SK-N-DZ (cell line): Measurements from ENCODE around the gene CXorf49. TPM values are rescaled to one million over a fixed set of nuclear protein-coding genes. Genes with fewer than 3 reads are reported as not detected.
"Not testable (repeated sequence)": the region's sequence is repeated elsewhere in the genome, so short reads cannot be mapped to it uniquely, and the experiment has no call there.

Experiments
- DNase-seq: peaks from one replicate; pipeline ENCODE4 v3.0.0-alpha.2; 2015; ENCODE audit warnings: low spot score
- polyA plus RNA-seq, 2 experiments: library from polyadenylated mRNA; depleted of rRNA; stranded (reverse); fragments of >200 nt; gene quantifications; 2 replicates each; pipeline ENCODE4 v1.2.3, GENCODE V29; 2014

Gene CXorf49
- polyA plus RNA-seq (2014; cell fraction: cytosol; rRNA removed) = not detected in 2 replicates
- polyA plus RNA-seq (2014; cell fraction: nucleus; rRNA removed) = not detected in 2 replicates

- not testable (repeated sequence) for DNase-seq
Measured at GRCh38 chrX:71718185-71718584, at the start of gene CXorf49. Gene CXorf49 (minus strand): TSS chrX:71718285. CDS start chrX:71718151, 134 bp downstream.

DNA sequence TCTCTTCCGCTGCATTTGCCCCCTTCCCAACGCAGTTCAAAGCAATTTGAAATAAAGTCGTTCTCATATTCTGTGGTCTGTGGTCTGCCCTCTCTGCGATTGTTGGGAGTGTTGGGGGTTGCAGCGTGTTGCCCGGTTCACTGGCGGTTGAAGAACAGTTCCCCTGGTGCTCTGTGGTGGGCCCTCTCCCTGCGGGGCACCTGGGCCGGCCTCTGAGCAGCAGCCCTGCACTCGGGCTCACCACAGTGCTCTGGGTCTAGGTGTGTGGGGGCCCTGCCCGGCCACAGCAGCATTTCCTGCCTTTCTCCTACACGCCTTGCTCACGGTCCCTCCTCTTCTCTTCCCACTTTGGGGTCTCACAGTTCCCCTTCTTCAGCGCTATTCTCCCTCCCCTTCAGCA is 49.0 kb upstream of the CXorf49 start:
- not testable (repeated sequence) for DNase-seq

- DNase-seq = not testable (repeated sequence)
Measured at GRCh38 chrX:71765613-71766012, 47.5 kb upstream of the CXorf49 start.

- not testable (repeated sequence) for DNase-seq
Measured at GRCh38 chrX:71764832-71765231, 46.7 kb upstream of the CXorf49 start.

DNA sequence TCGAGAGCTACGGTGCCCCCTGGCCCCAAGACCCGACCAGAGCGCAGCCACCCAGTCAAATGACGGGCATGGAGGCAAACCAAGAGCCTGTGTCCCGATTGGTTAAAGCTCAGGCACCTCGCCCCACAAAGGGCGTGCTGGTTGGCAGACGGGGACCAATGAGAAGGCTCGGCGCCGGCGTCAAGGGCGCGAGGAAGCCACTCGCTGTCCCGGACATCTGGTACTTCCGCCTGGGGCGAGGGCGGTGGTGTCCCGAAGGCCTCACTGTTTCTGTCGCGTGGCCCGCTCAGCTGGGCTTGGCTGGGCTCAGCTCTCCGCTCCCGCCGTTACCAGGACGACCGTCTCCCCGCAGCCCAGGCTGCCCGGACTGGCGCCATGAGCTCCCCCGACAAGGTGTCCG is 45.0 kb upstream of the CXorf49 start, which contains the start of gene CXorf49B:
Gene CXorf49B (plus strand): TSS at position 301 of the 400 bp plus-strand sequence. CDS start 75 bp downstream, at position 376.
- DNase-seq = not testable (repeated sequence)

DNA sequence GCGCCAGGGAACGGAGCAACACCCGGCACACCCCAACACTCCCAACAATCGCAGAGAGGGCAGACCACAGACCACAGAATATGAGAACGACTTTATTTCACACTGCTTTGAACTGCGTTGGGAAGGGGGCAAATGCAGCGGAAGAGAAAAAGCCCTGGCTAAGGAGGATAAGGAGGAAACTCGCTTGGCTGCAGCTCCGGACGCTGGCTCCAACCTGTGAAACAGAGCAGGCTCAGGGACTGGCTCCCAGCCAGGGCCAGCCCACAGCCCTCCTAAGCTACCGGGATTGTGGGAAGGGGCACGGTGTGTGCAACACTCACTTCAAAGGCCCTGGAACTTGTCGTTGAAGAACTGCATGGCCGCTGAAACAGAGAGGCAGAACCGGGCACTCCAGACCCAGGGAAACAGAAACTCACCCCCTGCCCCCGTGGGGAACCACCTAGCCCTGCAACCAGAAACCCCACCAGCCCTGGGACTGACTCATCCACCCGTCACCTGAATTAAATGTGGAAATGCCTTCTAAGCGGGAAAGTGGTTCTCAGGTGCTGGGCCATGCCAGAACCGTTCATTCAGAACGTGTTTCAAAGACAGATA is 42.7 kb upstream of the CXorf49 start:
- DNase-seq = not testable (repeated sequence)

- DNase-seq = not testable (repeated sequence)
Measured at GRCh38 chrX:71720289-71720886, 2.3 kb upstream of the CXorf49 start.

- not testable (repeated sequence) for DNase-seq
Measured at GRCh38 chrX:71719195-71719594, 1.1 kb upstream of the CXorf49 start.

DNA sequence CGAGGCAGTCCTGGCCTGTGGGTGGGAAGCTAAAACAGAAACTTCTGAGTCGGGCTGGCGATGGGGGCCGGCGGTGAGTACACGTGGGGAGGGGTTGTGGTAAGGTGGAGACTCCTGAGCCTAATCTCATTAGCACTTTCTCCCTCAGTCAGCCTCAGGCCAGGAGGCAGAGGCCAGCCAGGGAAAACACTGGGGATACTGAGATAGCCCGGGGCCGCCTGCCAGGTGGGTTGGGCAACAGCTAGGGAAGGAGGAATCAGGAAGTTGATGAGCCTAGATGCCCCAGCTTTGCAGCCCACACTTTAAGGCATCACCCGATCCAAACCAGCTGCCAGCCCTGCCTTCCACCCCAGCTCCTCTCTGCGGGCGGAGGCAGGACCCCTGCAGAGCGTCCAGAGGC is 1.8 kb downstream of the CXorf49 start:
- not testable (repeated sequence) for DNase-seq

GRCh38 chrX:71715551-71715950 is 2.5 kb downstream of the CXorf49 start:
- not testable (repeated sequence) for DNase-seq

DNA sequence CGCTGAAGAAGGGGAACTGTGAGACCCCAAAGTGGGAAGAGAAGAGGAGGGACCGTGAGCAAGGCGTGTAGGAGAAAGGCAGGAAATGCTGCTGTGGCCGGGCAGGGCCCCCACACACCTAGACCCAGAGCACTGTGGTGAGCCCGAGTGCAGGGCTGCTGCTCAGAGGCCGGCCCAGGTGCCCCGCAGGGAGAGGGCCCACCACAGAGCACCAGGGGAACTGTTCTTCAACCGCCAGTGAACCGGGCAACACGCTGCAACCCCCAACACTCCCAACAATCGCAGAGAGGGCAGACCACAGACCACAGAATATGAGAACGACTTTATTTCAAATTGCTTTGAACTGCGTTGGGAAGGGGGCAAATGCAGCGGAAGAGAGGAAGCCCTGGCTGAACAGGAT is 4.0 kb downstream of the CXorf49 start:
- DNase-seq = not testable (repeated sequence)

DNA sequence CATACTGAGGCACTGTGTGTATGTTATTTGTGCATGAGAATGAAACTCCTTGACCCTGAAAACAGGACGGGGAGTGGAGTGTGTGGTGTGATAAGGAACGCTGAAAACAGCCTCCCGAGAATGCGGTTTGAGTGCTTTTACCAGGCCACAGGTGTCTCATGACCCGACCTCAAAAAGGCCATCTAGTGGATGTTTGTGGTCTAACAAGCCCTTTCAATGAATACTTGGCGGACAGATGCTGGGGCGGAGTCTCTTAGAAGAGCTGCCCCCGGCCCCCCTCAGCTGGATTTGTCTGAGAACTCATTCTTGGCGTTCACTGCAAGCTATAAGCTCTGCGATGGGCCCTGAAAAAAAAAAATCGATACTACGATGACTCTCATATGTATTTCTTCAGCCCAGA is 15.2 kb downstream of the CXorf49 start:
- not testable (repeated sequence) for DNase-seq

- not testable (repeated sequence) for DNase-seq
Measured at GRCh38 chrX:71699023-71699344, 19.1 kb downstream of the CXorf49 start.

DNA sequence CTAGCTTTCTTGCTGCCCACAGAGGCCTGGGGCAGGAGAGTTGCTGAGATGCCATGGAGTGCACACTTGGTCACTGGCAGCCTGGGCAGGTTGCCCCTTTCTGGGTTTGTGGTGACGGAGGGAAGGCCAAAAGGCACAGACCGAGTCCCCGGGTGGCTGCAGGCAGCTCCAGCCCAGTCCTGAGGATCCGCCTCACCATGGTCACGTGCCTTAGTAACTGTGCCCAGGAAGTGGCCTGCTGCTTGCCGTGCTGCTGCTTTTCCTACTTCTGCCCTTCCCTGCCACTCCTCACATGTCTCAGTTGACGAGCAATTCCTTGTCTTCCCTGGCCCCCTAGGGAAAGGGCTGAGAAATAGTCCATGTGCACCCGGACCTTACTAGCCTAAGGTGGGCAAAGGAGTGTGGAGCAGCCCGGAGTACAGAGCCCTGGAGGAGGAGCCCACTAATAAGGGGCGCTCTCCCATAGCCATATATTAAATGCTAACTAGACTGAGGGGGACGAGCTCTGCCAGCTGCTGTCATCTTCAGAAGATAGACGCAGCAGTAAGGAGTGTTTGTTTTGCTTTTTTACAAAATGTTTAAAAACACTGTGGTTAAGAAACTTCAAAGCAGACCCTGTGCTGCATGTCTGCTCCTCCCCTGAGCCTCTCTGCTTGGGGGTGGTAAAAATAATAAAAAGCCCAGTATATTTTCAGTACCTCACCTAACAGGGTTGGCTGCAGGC is 19.6 kb downstream of the CXorf49 start:
- not testable (repeated sequence) for DNase-seq

DNA sequence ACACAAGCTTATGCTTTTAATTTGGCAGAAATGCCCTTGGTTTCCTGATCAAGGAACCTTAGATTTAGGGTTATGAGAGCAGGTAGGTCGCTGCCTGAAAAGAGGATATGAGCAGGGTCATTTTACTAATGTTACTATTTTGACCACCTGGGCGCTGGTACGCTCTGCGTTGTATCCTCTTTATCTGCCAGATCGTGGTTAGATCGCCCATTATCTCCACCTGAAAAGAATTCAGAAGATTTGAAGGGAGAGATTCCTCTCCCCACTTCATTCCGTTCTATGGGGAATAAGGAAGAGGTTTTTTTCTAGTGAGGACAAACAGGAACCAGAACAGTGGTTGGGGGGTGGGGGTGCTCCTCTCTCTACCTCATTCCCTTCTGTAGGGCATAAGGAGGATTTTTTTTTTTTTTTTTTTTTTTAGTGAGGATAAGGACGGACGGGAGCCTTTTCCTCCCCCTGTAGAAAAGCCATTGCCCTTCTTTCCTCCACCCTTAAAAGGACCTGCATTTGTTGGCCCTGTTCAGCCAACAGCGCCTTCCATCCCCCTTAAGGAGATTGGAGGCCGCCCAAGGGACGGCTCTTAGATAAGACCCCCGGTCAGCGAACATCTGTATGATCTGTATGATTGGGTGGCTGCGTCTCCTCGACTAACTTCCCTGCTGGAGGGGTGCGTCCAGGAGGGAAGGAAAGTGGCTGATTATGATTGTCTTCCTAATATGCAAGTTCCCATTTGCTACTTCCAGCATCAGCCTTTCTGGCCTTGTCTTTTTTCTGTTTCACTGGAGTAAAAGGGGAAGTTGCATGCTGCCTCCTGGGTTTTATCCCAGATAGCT is 20.4 kb downstream of the CXorf49 start:
- not testable (repeated sequence) for DNase-seq

DNA sequence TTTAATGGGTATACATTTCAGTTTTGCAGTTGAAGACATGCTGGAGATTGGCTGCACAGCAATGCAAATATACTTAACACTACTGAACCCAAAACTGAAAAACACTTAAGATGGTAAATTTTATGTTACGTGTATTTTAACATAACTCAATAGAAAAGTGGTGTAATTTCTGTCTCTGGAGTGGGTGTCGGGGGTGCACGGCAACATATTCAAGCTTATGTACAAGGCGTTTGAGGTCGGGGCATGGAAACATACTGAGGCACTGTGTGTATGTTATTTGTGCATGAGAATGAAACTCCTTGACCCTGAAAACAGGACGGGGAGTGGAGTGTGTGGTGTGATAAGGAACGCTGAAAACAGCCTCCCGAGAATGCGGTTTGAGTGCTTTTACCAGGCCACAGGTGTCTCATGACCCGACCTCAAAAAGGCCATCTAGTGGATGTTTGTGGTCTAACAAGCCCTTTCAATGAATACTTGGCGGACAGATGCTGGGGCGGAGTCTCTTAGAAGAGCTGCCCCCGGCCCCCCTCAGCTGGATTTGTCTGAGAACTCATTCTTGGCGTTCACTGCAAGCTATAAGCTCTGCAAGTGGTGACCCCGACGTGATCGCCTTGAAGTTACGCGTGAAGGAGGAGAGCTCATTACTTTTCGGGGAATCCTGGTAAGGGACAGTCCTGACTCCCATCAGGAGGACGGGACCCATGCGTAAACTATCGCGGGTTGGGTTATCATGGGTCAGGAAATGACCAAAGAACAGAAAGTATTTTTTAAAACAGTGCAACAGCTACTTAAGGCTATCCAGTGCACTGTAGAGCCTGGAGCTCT is 21.2 kb downstream of the CXorf49 start:
- DNase-seq = not testable (repeated sequence)

DNA sequence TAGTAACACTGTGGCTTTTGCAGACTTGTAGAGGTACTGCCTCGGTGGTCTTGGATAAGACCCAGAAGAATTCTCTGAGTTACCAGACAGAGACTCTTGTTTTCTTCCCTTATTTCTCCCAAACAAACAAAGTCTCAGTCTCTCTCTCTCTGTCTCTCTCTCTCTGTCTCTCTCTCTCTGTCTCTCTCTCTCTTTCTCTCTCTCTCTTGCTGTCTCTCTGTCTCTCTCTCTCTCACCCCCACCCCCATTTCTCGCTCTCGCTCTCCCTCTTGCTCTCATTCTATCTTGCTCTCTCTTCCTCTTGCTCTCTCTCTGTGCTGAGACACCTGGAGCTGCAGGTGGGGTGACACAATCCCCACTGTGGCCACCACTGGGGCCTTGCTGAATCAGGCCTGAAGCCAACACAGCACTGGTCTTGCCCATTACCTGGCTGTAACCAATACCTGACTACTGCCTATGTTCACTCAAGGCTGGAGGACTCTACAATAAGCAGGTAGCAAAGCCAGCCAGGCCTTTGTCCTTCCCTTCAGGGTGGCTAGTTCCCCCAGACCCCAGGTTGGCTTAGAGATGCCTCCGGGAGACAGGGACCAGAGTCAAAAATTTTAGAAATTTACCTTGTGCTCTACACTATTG is 38.4 kb downstream of the CXorf49 start:
- DNase-seq = no peak

DNA sequence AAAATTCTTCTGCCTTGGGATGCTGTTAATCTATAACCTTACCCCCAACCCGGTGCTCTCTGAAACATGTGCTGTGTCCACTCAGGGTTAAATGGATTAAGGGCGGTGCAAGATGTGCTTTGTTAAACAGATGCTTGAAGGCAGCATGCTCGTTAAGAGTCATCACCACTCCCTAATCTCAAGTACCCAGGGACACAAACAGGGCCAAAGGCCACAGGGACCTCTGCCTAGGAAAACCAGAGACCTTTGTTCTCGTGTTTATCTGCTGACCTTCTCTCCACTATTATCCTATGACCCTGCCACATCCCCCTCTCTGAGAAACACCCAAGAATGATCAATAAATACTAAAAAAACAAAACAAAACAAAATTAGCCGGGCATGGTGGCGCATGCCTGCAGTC is 40.9 kb downstream of the CXorf49 start:
- not testable (repeated sequence) for DNase-seq

- DNase-seq = not testable (repeated sequence)
Measured at GRCh38 chrX:71676068-71676795, 41.9 kb downstream of the CXorf49 start.
